Activated naive CD4-positive, alpha-beta T cell (primary cell): ENCODE results near the gene RPE.
A peak's percentile ranks its signal among the peaks of the same experiment; 100 is the strongest.

Source experiments
- DNase-seq, 4 experiments: peaks; one replicate each; lab custom pipeline; 2025; lab: John Stamatoyannopoulos, UW

RPE gene

GRCh38 chr2:210002158-210003157 is at the start of gene RPE:
RPE (plus strand) TSS chr2:210002638; CDS start chr2:210002662, 24 bp downstream.
- peak; percentile 84 to 97 (median 96) for DNase-seq

GRCh38 chr2:209956271-209956670 is 46.2 kb upstream of the RPE start:
- no peak for DNase-seq

GRCh38 chr2:209958016-209958415 is 44.4 kb upstream of the RPE start:
- DNase-seq = no peak

DNA sequence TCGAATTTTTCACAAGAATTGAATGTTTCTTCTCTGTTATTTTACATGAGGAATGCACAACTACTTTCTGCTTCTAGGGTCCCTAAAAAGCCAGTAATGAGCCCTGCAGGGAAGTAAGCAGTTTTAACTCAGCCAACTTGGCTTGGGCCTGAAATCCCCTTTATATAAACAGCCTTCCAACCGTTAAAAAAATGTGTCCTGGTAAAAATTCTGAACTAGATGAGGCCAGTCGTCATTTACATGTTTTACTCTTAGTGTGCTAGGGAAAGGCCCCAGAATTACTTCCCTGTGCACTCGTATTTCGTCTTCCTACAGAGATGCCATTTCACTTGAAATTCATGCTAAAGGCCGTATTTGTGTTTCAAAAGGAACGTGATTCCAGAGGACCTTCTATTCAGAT is 42.4 kb upstream of the RPE start:
- DNase-seq = no peak

GRCh38 chr2:209960676-209961630 is 41.5 kb upstream of the RPE start:
- DNase-seq = no peak

DNA sequence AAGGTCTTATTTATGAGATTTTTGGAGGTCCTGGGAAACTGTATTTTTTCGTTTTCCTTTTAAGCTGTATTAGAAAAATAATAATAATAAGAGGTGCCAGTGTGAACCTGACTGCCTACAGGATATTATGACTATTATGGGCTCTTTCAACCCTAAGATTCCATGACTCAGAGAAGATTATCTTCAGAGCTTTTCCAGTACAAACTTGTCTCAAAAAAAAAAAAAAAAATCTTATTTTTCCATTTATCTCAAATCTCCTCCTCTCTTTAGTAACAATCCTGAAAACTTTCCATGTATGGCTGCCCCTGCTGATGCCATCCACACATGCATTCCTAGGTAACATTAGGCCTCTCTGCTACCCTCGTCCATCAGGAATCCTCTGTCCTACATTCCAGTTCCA is 36.7 kb upstream of the RPE start:
- no peak for DNase-seq

GRCh38 chr2:209969692-209970091 is 32.7 kb upstream of the RPE start:
- no peak for DNase-seq

DNA sequence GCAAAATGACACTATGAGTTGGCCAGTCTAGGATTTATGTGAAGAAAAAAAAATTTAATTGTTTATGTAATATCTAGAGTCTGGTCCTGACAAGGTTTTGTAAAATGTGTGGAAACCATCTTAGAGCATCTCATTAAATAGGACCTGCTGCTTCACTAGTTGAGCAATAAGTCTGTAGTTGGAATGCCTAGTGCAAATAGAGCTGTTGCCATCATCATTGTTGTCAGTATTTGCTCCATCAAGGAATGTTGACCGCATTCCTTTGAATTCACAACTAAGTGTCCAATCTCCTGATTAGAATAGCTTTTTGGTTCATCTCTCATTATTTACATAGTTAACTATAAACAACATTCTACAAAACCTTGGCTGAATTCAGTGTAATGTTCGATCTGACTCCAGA is 32.2 kb upstream of the RPE start:
- no peak for DNase-seq

DNA sequence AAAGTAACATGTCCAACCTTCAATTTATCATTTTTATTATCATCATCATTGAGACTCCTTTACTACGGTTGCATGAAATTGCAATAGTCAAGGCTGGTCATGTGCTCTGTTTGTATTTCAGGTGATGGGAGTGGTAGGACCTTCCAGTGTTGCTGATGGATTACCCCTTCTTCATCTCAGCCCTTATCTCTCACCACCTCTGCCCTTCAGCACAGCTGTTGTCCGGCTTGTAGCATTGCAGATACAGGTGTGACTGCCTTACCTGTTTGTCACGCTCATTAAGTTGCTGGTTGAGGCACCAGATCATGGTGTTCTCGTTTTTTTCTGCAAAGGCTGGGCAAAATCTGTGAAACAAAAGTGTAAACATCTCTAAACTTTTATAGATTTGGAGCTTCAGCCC is 31.7 kb upstream of the RPE start:
- DNase-seq = no peak

DNA sequence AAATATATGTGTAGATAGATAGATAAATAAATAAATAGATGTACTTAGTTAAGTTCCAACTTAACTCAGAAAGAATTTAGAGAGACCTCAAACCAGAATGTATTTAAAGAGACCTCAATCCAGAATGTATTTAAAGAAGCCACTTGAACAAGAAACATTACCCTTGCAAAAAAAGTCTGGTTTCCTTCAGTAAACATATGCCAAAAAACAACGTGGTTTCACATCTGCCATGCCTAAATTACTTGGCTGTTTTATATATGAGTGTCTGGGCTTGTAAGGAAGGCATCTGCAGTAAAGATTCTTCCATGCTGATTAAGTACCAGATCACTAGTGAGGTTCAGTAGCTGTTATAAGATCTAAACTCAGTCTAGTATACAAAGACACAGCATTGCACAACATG is 29.1 kb upstream of the RPE start:
- DNase-seq = no peak

GRCh38 chr2:209974576-209974975 is 27.9 kb upstream of the RPE start:
- DNase-seq = no peak

DNA sequence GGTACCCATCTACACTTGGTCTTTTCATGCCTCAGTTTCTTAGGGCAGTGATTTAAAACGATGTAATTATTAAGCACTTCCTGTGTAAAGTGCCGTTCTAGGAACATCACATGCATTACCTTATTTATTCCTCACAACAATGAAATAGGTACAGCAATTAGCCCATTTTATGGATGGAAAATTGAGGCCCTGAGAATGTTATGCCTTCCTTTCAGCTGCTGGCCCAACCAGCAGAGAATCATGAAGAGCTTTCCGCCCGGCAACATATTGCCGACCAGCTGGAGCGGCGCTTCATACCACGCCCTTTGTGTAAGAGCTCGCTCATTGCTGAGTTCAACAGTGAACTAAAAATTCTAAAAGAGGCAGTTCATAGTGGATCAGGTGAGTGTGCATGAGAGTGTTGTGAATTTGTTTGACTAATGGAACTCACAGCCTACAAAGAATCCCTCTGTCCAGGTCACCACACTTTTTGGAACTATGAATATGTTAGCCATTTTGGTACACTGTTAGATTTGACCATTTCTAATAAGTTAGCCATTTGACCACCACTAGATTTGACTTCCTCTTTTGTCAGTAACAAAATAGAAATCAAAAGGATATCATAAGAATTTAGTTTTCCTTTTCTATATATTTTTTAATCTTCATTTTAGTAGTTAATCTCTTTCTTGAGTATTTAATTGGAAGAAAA is 25.6 kb upstream of the RPE start:
- no peak for DNase-seq

- DNase-seq = no peak
Measured at GRCh38 chr2:209977386-209978239, 24.8 kb upstream of the RPE start.

DNA sequence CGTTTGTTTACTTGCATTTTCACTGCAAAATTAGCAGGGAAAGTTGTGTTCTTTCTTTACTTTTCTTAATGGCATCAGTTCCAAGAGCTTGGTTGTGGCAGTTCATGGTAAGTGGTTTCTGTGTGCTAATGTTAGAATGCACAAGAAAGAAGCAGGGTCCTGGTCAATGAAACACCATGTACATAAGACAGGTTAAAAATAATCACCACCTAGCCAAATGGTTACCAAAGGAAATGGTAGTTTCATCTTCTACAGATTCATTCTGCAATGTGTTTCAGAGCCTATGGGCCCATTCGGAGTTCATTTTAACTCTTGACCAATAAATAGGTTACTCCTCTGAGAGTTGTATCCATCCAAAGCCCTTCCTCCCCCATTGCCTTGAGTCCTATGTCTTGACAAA is 18.1 kb upstream of the RPE start:
- no peak for DNase-seq

GRCh38 chr2:209985874-209986273 is 16.6 kb upstream of the RPE start:
- no peak for DNase-seq

GRCh38 chr2:209986415-209986814 is 16.0 kb upstream of the RPE start:
- DNase-seq = no peak

DNA sequence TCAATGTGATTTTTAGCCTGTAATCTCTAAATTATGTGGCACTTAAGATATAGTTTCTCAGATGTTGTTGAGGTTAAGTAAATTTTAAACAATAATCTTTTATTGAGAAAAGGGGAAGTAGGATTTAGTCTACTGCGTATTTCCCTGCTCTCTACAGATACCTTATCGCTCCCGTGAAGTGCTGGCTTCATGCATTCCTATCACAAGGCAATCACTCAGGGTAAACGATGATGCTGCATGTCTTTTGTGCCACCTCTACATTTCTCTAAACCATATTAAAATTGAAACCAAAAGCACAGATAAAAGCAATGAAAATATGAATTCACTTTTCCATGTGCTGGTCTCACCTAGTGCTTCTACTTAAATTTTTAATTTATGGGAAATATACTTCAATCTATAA is 14.4 kb upstream of the RPE start:
- DNase-seq = no peak

GRCh38 chr2:209990838-209991237 is 11.6 kb upstream of the RPE start:
- DNase-seq = no peak

DNA sequence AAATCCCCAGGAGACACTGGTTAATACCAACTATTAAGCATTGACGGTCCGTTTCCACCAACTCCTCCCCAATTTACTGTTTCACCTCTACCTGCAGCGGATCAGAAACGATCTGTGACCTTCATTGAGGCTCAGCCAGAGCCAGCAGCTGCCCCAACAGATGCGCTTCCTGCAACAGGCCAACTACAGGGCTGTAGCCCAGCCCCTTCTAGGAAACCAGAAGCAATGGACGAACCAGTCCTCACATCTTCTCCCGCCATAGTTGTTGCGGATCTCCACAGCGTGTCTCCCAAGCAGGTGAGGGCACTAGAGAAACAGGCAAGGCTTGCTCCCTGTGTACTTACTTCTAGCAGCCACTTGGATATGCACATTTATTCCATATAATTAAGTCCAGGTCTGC is 8.5 kb upstream of the RPE start:
- no peak for DNase-seq

GRCh38 chr2:209998596-209998995 is 3.8 kb upstream of the RPE start:
- no peak for DNase-seq
